ENCODE data around the gene BTBD7.

BTBD7 gene

DNA sequence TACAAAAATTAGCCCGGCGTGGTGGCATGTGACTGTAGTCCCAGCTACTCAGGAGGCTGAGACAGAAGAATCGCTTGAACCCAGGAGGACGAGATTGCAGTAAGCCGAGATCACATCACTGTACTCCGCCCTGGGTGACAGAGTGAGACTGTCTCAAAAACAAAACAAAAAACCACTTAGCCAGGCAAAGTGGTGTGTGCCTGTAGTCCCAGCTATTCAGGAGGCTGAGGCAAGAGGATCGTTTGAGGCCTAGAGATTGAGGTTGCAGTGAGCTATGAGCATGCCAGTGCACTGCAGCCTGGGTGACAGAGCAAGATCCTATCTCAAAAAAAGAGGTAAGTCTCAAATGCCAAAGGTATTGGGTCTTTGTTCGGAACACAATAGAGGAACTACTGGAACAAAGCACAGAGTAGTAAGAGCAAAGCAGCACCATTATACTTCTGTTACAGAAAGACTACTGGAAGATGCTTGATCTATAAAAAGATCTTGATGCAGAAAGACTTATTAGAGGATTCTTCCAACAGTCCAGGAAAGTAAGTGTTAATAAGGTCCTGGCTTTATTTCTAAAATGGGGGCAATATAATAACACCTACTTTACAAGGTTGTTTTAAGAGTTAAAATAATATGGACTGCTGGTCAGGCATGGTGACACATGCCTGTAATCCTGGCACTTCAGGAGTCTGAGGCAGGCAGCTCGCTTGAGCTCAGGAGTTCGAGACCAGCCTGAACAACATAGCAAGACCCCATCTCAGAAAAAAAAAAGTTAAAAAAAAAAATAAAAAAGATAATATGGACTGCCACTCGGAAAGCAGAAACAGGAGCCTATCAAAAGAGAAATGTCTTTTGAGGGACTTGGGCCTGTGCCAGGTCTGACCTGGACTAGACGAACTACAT is 29.9 kb downstream of the BTBD7 start:
- DNase-seq (ENCODE audit: low spot score), result no peak

DNA sequence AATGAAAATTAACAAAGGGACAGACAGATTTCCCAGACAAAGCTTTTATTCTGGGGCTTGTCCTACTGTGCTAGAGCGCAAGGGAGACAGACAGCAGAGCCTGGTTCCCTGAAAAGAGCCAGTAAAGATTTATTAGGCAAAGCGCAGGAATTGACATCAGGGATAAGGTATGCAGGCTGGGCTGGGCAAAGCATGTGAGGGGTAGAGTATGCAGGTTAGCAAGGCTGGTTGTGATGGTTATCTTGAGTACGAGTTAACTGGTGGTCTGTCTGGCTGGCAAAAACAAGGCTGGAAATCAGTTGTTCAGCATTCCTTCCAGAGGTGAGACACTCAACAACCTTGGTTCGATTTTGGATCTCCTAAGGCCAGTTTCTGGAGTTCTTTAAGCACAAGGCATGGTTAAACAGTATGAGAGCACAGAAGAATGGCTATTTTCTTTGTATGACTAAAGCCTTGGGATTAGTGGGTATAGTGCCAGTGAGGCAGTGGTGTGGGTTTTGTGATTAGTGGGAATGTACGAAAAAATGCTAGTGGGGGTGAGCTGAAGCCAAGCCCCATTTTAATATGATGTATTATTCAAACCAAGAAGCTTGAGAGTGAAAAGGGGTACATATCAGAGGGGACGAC is 30.9 kb downstream of the BTBD7 start:
- DNase-seq (ENCODE audit: low spot score), result no peak

DNA sequence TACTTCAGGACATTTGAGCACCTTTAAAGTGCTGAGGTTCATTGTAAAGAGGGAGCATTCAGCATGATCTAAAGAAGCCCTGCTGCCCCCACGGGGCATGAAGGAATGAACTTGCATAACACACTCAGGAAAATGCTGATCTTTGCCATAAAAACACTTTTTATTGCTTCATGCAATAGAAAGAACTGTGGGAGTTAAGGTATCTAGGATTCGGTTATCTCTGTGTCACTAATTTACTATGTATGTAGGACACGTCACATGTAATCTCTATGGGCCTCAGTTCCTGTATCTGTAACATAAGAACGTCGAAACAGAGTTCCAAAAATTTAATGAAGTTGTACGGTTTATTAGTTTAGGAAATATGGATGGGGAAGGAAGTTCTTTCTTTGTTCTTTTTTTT is 33.0 kb downstream of the BTBD7 start:
- DNase-seq (ENCODE audit: low spot score), result no peak

DNA sequence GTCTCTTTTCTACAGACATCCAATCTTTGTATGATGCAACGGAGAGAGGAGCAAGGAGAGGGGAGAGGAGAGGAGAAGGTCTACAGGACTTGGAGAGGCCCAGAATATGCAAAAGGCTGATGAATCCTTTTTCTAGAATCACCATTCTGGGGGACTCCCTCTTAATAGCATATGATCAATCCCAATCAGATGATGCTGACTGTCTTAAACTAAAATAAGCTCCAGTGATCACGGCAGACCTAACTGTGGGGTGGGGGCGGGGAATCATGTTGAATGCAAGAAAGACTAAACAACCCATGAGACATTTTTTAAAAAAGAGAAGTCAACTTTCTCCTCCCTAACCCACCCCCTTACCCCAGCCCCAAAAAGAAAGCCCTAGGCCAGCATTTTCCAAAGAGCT is 33.4 kb downstream of the BTBD7 start:
- no peak for DNase-seq (ENCODE audit: low spot score)

DNA sequence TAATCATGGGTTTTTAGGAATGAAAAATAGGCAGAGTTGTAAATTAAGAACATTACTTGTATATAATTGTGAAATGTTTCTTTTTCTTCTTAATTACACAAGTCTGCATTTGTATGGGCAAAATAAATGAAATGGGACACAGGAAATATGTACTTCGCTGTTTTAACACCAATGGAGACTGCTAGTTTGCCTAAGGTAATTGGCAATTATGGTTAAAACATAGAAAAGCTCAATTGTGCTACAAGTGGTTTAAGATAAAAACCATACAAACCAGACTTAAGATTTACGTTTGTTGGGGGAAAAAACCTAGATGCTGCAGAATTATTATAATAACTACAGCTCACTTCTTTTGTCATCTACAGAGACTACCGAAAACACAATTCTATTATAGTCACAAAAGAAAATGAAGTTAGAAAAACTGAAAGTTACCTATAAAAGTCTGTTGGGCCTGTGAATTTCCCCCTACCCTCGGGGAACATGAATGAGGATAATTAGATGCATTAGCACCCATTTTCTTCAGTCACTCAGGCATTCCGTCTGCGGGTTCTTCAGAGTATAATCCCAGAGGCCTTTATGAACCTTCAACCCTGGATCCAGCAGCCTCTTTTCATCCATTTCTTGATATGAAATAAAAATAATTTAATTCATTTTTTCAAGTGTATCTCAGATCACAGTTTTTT is 37.2 kb downstream of the BTBD7 start:
- DNase-seq (ENCODE audit: low spot score), result no peak

DNA sequence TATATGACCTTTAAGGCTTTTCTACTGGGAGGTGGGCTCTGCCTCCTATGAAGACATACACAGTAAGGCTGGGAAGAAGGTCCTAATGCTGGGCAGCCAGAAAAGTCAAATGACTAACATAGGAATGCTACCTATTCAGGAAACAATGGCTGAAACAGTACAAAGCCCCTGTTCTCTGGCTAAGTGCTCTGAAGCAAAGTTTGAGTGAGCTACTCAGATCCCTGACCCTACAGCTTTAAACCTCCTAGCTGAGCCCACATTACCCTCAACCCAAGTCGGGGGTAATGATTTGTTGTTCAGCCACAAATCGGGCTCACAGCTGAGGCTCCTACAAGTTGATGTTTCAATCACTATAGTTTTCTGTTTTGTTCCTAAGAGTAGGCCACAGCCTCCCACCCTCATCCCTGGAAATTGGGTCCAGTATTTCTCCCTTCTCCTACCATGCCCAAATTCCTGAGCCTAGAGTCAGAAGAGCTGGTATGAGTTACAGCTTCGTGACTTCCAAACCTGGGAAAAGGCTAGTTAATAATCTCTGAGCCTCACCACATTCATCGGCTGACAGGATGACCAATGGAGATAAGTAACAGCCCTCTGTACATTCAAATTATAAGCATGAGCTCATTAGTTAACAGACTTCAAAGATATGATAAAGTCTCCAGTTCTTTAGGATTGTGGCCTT is 46.5 kb downstream of the BTBD7 start:
- no peak for DNase-seq (ENCODE audit: low spot score)

DNA sequence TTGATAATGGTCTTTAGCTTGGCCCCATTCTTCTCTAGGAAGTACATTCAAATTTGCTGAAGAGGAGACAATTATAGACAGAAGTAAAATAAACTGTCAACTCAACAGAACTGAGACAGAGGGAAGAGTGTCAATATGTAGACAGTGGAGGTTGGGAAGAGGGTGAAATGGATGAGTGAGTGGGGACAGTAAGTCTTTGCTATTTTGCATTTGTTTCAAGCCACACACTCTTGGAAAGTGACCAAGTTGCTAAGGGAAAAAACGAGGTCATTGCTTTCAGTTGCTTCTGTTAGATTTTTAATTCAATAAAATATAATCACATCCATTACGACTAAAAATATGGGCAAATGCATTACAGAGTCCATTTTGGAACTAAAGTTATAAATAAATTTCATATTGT is 47.8 kb downstream of the BTBD7 start:
- no peak for DNase-seq (ENCODE audit: low spot score)

DNA sequence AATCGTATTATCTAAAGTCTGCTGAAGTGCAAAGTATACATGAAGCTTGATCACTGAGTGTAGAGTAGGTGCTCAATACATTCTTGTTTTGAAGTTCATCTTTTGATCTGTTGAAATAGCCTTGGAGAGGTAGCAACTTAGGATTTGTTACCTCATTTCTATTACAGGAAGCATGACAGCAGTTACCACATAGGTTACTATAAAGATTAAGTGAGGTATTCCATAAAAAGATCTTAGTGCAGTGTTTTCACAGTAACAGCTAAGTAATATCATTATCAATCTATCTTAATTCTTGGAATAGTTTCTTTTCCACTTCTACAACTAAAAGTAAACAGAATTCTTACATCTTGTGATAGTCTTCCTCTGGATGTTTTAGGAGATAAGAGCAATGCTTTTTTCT is 50.9 kb downstream of the BTBD7 start:
- no peak for DNase-seq (ENCODE audit: low spot score)

DNA sequence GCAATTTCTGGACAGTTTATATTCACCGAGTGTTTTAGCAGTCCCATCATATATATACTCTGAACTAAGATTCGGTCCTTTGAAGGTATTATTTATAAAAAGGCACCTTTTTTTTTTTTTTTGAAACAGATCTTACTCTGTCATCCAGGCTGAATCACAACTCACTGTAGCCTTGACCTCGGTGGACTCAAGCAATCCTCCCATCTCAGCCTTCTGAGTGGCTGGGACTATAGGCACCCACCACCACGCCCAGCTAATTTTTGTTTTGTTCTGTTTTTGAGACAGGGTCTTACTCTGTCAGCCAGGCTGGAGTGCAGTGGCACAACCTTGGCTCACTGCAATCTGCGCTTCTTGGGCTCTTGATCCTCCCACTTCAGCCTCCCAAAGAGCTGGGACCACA is 52.1 kb downstream of the BTBD7 start:
- no peak for DNase-seq (ENCODE audit: low spot score)

DNA sequence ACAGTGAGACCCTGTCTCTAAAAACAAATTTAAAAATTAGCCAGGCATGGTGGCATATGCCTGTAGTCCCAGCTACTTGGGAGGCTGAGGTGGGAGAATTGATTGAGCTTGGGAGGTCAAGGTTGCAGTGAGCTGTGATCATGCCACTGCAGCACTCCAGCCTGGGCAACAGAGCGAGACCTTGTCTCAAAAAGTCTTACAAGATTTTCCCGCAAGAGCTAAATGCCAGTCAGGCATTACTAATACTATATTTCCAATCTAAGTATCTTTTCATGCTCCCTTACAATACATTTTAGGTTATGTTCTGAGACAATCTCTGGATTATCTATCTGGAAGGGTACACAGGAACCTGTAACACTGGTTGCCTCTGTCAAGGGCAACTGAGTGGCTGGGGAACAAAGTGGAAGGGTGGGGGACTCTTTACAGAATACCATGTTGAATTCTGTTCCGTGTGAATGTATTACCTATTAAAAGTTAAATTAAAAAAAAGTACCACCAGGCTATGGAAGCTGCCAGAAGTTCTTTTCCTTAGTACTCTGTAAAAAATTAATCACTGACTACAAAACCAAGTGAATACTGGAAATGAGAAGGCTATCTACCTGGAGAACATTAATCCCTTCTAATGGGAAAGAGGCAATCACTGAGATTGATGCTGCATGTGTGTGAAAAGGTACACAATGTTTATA is 56.7 kb downstream of the BTBD7 start:
- DNase-seq (ENCODE audit: low spot score), result no peak

DNA sequence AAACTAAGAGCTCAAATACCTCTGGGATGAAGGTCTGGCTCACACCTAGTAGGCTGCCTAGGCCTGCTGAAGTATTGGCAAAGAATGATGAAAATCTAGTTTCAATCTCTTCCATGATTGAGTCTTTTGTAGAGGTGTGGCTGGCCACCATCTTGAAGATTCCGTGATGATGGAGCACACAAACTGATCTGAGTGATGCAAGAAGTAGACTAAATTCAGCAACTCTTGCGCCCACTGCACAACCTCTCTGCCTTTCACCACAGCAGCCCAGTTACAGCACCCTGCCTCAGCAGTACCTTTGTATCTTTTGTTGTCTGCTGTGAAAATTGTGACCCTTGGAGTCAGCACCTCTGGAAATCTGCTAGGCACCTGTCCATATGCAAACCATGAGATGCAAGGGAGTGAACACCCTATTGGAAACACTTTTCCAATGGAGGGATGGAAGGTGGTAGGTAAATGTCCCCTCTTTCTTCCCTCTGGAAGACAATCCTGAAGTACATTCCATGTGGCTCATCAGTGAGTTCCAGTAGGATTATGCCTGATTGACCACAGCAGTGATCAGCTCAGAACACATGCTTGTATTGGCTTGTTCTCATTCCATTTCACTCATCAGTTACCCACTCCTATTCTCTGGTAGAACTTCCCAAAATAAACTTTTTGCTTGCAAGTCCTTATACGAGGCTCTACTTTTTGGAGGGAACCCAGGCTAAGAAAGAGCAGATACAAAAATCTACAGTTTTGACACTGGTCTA is 58.6 kb downstream of the BTBD7 start:
- no peak for DNase-seq (ENCODE audit: low spot score)

DNA sequence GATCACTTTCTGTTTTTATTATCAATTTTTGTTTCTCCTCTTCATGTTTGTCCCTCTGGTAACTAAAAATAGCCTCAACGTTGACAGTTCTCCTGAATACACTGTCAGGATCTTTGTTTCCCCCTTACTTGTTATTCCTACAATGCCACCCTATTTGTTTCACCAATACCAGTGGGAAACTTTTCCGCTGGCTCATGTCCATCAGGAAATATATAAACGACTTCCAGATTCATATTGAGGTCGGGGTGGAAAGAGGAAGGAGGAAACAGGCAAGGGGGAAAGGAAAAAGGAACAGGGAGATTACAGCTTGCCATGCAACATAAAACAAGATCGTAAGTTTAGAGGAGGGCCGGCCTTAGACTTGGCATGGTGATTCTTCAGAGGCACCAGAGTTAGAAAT is 61.7 kb downstream of the BTBD7 start:
- no peak for DNase-seq (ENCODE audit: low spot score)

DNA sequence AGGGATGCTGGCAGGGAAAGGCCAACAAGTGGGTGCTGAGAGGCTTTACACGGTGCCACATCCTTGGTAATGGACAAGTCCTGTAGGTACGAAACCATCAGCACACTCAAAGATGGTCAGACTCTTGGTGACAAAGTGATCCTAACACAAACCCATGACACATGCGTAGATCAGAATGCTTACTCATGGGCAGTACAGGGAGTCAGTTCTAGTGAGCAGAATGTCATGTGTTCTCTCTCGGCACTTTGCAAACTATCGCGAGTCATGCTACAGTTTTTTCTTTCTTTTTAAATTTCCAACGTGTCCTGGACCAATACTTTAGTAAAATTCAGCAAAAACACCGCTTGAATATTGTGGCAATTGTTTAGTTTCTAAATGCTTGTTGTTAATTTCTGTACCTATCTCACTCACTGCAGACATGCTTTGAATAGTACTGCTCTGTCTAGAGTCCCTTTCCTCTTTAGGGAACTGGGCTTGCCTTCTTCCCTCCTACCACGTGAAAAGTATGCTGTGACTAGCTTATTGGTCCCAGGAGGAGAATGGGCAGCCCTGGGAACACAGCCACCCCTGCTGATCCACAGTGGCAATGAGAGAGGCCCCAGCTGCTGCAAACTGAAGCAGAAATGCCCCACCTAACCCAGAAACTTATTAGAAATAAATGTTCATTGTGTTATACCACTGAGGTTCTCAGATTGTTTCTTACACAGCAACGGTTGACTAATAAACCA is 63.3 kb downstream of the BTBD7 start:
- no peak for DNase-seq (ENCODE audit: low spot score)

DNA sequence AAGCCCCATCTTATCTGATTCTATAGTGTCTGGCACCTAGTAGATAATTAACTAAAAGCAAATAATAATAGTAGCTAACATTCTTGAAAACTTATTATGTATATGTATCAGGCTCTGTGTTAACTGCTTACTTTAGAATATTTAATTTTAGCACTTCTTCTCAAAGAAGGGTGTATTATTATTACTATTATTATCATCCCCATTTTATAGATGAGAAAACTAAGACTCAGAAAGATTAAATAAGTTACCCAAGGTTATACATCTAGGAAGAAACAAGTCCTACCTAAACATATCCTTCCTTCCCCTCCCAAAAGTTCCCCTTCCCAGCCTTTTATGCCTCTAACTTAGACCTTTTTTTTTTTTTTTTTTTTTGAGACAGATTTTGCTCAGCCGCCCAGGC is 64.4 kb downstream of the BTBD7 start:
- DNase-seq (ENCODE audit: low spot score), result no peak

DNA sequence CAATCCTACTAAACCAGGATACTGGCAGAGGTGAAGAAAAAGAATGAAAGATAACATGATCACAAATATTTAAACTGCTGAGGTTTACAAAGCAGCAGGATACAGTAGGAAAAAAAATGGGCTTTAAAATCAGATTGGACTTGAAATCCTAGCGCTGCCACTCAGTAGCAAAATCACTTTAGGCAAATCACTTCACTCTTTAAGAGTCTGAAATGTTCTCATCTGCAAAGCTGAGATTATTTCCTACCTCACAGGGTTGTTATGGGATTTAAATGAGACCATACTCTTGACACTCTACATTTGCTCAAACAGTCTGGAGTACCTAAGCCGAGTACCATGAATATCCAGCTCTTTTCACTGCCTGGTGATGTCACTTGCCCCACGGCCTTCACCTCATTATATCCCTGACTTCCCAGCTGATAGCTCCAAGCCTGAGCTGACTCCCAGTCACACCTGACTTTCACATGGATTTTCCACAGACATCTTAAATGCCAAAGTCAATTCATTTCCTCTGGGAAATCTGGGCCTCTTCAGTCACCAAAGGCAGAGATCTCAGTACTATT is 65.6 kb downstream of the BTBD7 start:
- DNase-seq (ENCODE audit: low spot score), result no peak

DNA sequence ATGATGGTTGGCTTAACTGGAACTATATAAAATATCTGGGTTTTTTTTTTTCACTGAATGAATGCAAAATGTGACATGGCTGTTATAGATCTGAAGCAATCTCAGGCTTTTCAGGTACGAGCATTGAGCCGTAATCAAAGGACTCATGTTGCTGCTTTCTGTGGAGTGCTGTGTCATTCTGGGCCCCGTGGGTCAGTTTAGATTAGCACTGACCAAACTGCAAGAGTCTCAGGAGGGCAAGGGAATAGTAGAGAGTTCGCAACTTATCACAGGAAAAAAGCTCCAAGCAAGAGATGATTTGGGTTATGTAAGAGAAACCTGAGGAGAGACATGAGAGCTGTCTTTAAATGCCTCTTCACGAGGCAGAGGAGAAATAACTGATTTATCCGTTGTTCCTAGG is 66.7 kb downstream of the BTBD7 start:
- no peak for DNase-seq (ENCODE audit: low spot score)

DNA sequence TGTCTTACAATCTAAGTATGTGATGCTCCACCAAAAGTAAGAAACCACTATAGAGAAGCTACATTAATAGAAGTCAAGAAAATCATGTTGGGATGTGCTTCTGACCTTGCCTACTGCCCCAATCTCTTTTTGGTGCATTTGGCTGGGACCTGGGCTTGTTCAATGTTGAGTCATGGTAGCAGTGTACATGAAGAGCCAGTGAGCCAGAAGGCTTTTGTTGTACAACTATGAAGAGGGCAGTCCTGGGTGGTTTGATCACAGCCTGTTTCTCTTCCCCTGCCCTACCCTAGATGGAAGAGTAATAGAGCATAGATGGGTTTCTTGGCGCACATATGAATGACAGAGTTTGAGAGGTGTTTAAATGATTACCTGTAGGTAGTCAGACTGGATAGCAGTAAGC is 69.4 kb downstream of the BTBD7 start:
- DNase-seq (ENCODE audit: low spot score), result no peak

DNA sequence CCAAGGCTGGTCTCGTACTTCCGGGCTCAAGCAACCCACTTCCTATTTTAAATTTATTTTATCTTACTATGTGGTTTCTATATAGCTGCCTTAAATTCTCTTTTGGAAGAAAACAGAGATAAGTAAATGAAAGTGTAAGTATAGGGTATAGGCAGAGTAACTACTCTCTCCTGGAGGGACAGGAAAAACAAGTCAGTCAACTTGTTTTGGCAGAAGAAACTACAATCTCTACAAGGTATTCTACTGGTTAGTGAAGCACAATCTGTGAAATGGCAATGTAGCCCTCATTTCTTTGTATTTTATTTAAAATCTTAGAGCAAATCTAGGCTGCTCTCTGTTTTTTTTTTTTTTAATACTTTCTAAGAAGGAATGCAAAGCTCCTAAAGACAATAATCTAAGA is 70.4 kb downstream of the BTBD7 start:
- DNase-seq (ENCODE audit: low spot score), result no peak

DNA sequence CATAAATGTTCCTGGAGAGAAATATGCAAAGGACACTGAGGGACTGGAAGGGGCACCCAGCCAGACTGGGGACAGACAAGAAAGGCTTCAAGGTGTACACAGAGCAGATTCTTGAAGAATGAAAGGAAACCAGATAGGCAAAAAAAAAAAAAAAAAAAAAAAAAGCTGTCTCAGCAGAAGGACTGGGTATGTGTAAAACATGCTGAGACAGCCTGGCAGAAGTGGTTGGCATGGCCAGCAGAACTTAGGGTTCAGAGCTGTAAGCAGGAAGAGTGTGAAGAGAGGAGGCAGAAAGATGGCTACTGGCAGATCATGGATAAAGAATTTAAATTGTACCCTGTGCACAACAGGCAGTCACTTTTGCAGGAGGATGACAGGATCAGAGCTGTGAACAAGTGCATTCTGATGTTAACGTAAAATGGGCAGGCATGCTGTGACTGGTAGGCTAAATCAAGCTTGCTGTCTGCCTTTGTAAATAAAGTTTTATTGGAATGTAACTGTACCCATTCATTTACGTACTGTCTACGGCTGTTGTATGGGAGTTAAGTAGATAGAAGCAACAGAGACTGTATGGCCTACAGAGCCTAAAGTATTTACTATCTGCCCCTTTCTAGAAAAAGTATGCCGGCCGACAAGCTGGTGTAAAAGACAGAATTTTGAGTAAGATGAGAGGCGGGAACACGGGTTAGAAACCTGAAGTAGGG is 83.6 kb downstream of the BTBD7 start:
- no peak for DNase-seq (ENCODE audit: low spot score)

DNA sequence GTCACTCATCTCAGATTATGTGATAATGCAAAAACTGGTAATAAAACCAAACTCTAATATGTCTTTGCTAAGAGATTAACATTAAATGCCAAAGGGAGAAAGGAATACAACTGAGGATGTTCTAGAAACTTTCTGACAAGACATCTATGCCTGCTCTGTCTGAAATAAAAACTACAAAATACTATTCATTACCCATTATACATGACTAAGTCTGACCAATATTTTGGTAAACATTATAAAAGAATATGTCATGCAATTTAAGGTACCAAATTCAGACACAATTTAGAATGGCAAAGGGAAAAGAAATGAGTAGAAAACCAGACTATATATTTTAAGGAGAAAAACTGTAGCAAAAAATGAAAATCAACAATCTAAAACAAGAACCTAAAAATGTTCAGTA is 86.3 kb downstream of the BTBD7 start:
- no peak for DNase-seq (ENCODE audit: low spot score)
